Mucosa of rectum (tissue), 2 donors: ENCODE results near the gene AMBRA1.

ENCODE experiments used
- H3K27ac ChIP-seq, 2 donors: one replicate each; pipeline ENCODE4 v1.7.0; 2013; ENCODE audit warnings: inconsistent platforms in 2 of 2, low read depth in 2 of 2, low read length in 2 of 2
- H3K27me3 ChIP-seq, 2 donors: one replicate each; pipeline ENCODE4 v1.7.0; 2013; ENCODE audit warnings: low read length in 2 of 2; ENCODE audit not compliant: control insufficient read depth in 2 of 2, insufficient read depth in 2 of 2
- H3K36me3 ChIP-seq, 2 donors: one replicate each; pipeline ENCODE4 v1.7.0; 2013; ENCODE audit warnings: low read length in 2 of 2; ENCODE audit not compliant: control insufficient read depth in 2 of 2, insufficient read depth in 2 of 2
- H3K4me1 ChIP-seq, 2 donors: one replicate each; pipeline ENCODE4 v1.7.0; 2013; ENCODE audit warnings: low read length in 2 of 2, mild to moderate bottlenecking in 1 of 2; ENCODE audit not compliant: control insufficient read depth in 2 of 2, insufficient read depth in 2 of 2
- H3K4me3 ChIP-seq, 2 donors: one replicate each; pipeline ENCODE4 v1.7.0; 2013; ENCODE audit warnings: low read length in 2 of 2
- H3K9ac ChIP-seq, 2 donors: one replicate each; pipeline ENCODE4 v1.7.0; 2013; ENCODE audit warnings: low read length in 2 of 2, low read depth in 1 of 2, mild to moderate bottlenecking in 1 of 2
- H3K9me3 ChIP-seq, 2 donors: one replicate each; pipeline ENCODE4 v1.7.0; 2013; ENCODE audit warnings: low read length in 2 of 2; ENCODE audit not compliant: control insufficient read depth in 2 of 2
- donor health status: healthy.
- donor health status: Normal muscosa, but diverticular disease.

Gene AMBRA1

DNA sequence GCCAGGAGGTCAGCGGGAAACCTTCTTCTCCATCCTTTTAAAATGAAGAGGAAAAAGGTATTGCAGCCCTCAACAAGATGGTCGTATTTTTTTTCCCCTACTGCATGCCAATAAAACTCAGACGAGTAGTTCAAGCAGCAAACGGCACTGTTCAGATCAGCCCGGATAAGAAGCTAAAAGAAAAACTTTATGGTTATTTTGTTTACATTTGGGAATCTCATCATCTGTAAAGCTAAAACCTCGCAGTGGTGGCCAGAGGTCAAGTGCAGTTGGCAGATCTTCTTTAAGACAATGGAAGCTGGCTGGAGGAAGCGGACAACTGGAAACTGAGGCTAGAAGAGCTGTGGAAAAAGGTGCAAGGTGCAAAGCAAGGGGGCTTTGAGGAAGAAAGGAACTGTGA lies 171.2 kb downstream of the AMBRA1 start:
- Histone ChIP-seq H3K36me3 (peaks cover 19% of the 10 kb centered on the region in 2 donors), H3K4me1 (peaks cover 0 to 4% of the 10 kb centered on the region in 2 donors), H3K27me3 (no peaks in the 10 kb centered on the region), H3K4me3 (no peak overlapping the region), H3K9me3 (no peaks in the 10 kb centered on the region), H3K9ac (no peak overlapping the region), H3K27ac (no peak overlapping the region)

DNA sequence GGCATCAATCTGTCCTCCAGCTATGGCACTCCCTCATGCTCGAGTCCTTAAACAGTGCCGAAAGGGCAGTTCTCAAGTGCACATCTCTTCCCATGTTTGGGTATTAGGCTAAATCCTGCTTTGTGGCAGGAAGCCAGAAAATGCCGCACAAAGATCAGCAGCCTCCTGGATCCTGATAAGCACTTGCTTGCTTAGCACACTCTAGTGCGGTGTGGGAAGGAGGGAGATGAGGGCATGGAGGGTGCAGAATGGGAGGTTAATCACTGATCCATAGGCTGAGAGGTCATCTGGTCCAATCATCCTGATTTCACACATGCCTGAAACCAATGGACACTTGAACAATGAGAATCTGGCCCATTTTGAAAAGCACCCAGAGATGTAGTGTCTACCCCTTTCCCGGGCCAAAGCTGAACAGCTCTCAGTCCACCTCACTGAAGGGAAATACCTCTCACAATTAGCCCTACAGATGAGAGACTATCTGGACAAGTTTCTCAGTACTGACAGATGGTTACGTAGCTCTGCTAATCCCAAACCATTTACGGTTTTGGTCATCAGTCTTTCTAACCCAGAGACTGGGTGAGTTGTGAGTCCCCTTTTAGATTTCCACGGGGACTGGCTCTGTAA lies 172.5 kb downstream of the AMBRA1 start:
- Histone ChIP-seq H3K27me3 (no peaks in the 10 kb centered on the region), H3K36me3 (peaks cover 25% of the 10 kb centered on the region in 2 donors), H3K27ac (no peak overlapping the region), H3K4me1 (peaks cover 0 to 4% of the 10 kb centered on the region in 2 donors), H3K9ac (no peak overlapping the region), H3K9me3 (no peaks in the 10 kb centered on the region), H3K4me3 (no peak overlapping the region)

DNA sequence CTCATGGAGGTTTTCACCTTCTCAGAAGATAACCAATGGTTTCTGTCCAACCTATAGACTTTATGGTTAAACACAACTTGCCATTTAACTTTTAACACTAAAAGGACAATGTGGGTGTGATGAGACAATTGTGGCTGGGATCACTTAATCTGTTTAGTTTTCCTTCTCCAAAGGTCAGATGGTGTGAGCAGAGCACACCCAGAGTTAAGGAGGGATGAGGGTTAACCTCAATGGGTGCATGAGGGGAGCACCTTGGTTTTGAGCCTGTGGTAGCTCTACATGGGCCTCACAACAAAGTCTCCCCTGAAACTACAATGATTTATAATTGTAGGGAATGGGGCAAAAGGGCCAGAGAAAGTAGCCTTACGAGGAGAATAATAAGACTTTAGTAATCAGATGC lies 173.3 kb downstream of the AMBRA1 start:
- Histone ChIP-seq H3K4me3 (no peak overlapping the region), H3K27me3 (no peaks in the 10 kb centered on the region), H3K4me1 (peaks cover 0 to 4% of the 10 kb centered on the region in 2 donors), H3K36me3 (peaks cover 30 to 33% of the 10 kb centered on the region in 2 donors), H3K27ac (no peak overlapping the region), H3K9me3 (no peaks in the 10 kb centered on the region), H3K9ac (no peak overlapping the region)

DNA sequence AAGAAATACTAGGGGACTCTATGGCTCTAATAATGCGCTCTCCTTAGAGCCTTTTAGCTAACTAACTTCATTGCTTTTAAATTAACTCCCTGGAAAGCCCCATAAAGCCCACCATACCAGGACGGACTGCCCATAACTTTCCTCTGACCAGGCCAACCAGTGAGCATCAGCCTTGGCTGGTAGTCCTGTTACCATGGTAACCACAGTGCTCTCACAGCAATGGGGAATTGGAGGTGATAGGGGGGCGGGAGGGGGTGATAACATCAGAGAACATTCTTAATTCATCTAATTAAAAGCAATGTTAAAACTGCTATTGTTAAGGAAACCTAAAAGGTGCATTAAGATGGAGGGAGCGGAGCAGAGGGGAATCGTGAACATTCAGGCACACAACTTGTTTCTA lies 175.1 kb downstream of the AMBRA1 start:
- Histone ChIP-seq H3K4me1 (peaks cover 2 to 4% of the 10 kb centered on the region in 2 donors), H3K27ac (no peak overlapping the region), H3K9ac (no peak overlapping the region), H3K27me3 (no peaks in the 10 kb centered on the region), H3K4me3 (no peak overlapping the region), H3K9me3 (no peaks in the 10 kb centered on the region), H3K36me3 (peaks cover 43 to 47% of the 10 kb centered on the region in 2 donors)

DNA sequence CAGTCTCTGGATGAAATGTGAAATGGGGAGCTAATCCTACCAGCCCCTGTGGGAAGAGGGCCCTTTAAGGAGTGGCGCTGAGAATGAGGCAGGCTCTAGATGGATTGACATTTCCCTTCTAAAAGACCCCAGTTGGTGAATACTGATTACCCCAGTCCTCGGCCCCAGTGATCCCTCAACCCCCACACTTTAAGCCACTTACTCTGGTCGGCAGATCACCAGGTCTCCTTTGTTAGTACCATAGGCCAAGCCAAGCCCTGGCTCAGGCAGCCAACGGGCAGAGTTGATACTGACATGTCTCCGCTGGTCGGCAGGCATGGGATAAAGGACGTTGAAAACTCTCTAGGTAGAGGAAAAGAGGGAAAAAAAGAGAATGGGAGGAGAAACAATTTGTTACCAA lies 176.1 kb downstream of the AMBRA1 start:
- H3K9me3 ChIP-seq = no peaks in the 10 kb centered on the region
- peaks cover under 1 to 2% of the 10 kb centered on the region in 2 donors for H3K4me1 ChIP-seq
- peaks cover 43 to 49% of the 10 kb centered on the region in 2 donors for H3K36me3 ChIP-seq
- H3K27me3 ChIP-seq = no peaks in the 10 kb centered on the region
- no peak overlapping the region for H3K9ac ChIP-seq
- H3K27ac ChIP-seq = no peak overlapping the region
- no peak overlapping the region for H3K4me3 ChIP-seq

DNA sequence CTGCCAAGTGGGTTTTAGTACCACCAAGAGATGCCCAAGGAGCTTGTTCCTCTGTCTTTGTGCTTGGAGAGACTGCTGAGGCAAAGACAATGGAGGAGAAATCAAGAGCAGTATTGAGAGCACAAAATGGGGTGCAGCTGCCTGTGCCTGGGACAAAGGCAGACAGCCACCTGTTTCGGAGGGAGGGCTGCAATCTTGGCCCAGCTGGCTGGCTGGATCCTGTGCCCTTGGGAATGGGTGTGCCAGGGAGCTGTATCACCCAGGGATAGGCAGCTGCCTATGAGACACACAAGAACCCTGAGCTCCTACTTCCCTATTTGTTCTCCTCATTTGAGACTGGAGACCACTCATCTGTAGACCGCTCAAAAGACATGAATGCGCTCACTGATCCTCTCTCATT lies 178.9 kb downstream of the AMBRA1 start:
- Histone ChIP-seq H3K4me1 (peaks cover 0 to 2% of the 10 kb centered on the region in 2 donors), H3K9me3 (no peaks in the 10 kb centered on the region), H3K27me3 (no peaks in the 10 kb centered on the region), H3K36me3 (peaks cover 35 to 40% of the 10 kb centered on the region in 2 donors), H3K4me3 (no peak overlapping the region), H3K9ac (no peak overlapping the region), H3K27ac (no peak overlapping the region)

DNA sequence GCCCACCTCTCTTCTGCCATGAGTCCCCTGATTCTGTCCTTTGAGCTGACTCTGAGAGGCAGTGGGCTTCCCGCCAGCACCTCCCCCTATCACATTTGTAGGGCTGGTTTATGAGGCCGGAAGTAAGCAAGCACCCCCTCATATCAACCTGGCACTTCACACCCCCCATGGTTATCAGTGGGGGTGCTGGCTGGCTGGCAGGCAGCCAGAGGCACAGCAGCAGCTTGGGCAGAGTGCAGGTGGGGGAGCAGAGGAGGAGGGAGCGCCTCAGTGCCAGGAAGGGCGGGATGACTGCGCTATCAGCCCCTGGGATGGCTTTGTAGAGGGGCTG lies 179.4 kb downstream of the AMBRA1 start:
- Histone ChIP-seq H3K9ac (no peak overlapping the region), H3K27me3 (no peaks in the 10 kb centered on the region), H3K9me3 (no peaks in the 10 kb centered on the region), H3K27ac (no peak overlapping the region), H3K36me3 (peaks cover 38 to 41% of the 10 kb centered on the region in 2 donors), H3K4me3 (no peak overlapping the region), H3K4me1 (peaks cover 0 to 2% of the 10 kb centered on the region in 2 donors)

DNA sequence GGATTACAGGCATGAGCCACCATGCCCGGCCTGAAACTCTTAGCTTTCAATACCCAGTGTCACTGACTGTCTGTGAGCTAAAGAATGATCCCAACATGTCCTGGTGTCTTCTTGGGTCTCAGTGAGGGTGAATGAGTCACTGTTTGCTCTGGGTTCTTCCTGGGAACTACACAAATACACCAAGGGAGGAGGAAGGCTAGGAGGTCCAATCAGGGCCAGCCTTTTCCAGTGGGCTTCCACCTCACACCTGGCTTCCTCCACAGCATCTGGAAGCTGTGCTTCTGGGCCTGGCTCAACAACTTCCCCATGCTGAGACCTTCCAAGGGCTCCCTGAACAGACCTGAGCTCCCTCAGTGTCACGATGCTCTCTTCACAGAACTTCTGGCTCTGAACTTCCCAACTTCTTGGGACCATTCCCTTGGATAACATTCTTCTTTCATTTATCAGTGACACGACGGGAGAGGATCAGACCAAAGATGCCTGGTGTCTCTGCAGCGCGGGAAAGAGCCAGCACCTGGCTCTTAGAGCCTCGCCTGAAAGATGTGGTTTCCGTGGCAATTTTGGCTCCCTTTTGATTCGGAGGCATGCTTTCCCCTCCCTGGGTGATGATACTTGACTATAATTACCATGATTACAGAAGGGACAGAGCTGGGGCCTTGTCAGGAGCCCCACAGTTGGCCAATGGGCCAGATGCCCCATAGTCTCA lies 179.9 kb downstream of the AMBRA1 start:
- Histone ChIP-seq H3K36me3 (peaks cover 40 to 43% of the 10 kb centered on the region in 2 donors), H3K27ac (no peak overlapping the region)

DNA sequence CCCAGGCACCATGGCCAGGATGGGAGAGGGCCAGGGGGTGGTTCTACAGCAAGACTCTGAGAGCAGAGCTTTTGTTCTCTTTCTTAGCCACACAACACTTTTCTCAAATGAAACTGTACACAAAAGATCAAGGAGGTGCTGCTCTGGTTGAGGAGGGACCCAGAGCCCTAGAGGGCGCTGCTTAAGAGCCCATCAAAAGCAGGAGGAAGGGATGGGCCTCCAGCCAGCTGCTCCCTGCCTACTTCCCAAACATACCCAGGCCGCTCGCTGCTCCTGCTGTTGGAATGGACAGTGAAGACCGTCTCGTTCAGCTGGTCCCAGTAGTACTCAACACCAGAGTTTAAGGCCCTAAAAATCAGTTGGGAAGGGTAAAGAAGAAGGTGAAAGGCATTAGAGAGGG lies 183.8 kb downstream of the AMBRA1 start:
- H3K4me3 ChIP-seq = no peak overlapping the region
- no peak overlapping the region for H3K9ac ChIP-seq
- H3K36me3 ChIP-seq = peaks cover 41 to 50% of the 10 kb centered on the region in 2 donors
- peaks cover 0 to 2% of the 10 kb centered on the region in 2 donors for H3K4me1 ChIP-seq
- H3K9me3 ChIP-seq = no peaks in the 10 kb centered on the region
- no peaks in the 10 kb centered on the region for H3K27me3 ChIP-seq
- H3K27ac ChIP-seq = no peak overlapping the region

More for the DNA sequence above, 179.9 kb downstream of the AMBRA1 start:
- Histone ChIP-seq H3K27me3 (no peaks in the 10 kb centered on the region), H3K9ac (no peak overlapping the region), H3K9me3 (no peaks in the 10 kb centered on the region), H3K4me1 (peaks cover 0 to 2% of the 10 kb centered on the region in 2 donors), H3K4me3 (no peak overlapping the region)

DNA sequence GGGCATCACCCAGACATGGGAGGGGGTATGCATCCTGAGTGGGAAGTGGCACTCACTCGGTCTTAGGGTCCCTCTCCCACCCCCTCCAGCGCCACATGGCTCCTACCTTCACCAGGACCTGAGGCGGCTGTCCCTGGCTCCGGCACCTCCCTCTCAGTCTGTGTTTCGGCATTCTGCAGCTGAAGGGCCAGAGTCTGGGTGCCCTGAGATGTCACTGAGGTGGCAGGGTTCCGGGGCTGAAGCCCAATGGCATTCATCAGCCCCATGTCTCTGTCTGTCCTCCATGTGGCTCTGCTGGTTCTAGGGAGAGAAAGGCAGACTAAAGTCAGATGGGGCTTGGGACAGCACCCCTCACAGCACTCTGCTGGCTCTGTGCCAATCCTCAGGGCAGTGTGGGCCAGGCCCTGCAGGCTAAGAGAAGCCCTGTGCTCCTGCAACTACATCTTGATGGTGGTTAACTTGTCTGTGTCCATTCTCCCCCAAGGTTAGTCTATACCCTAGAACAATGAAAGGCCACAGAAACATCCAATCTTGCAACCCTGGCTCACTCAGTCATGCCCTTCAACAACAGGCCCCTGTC lies 185.3 kb downstream of the AMBRA1 start:
- Histone ChIP-seq H3K4me1 (no peaks in the 10 kb centered on the region), H3K27ac (no peak overlapping the region), H3K36me3 (peaks cover 34 to 46% of the 10 kb centered on the region in 2 donors), H3K9ac (no peak overlapping the region), H3K27me3 (no peaks in the 10 kb centered on the region), H3K9me3 (no peaks in the 10 kb centered on the region), H3K4me3 (no peak overlapping the region)
